GM10266 (cell line): ENCODE results near the gene ZNF548.

Experiments
- DNase-seq: peaks from one replicate; pipeline ENCODE4 v3.0.0; 2012; ENCODE audit errors: extremely low spot score
- CTCF ChIP-seq: IDR thresholded peaks from 2 replicates; pipeline ENCODE4 v1.5.1; 2012; ENCODE audit warnings: mild to moderate bottlenecking, low read depth; ENCODE audit not compliant: control insufficient read depth, insufficient read depth; ENCODE audit errors: missing control alignments

The ZNF548 gene

GRCh38 chr19:57389730-57390598 is at the start of gene ZNF548:
Gene ZNF548, plus strand, starts transcription at chr19:57389854. Its CDS starts 246 bp downstream, at chr19:57390100.
- TF ChIP-seq CTCF, result peak; percentile 15
- peak; percentile 85 for DNase-seq

GRCh38 chr19:57342582-57342981 is 47.1 kb upstream of the ZNF548 start:
- no peak for DNase-seq
- TF ChIP-seq CTCF, result no peak

- TF ChIP-seq CTCF, result no peak
- no peak for DNase-seq
These were observed 41.5 kb upstream of the ZNF548 start for GRCh38 chr19:57348136-57348535.

GRCh38 chr19:57350877-57351805 is 38.5 kb upstream of the ZNF548 start, which contains the start of gene ZNF304:
Gene ZNF304, plus strand, starts transcription at chr19:57351271. Its CDS starts 394 bp downstream, at chr19:57351665.
- no peak for TF ChIP-seq CTCF
- peak; percentile 89 for DNase-seq

GRCh38 chr19:57351867-57352266 is 37.8 kb upstream of the ZNF548 start:
- DNase-seq, result no peak
- TF ChIP-seq CTCF, result no peak

- DNase-seq, result no peak
- no peak for TF ChIP-seq CTCF
These were observed 33.7 kb upstream of the ZNF548 start for GRCh38 chr19:57355916-57356315.
